IMR-90 (cell line): ENCODE measurements around the gene PGA5. TPM values are rescaled to one million over a fixed set of nuclear protein-coding genes. Genes with fewer than 3 reads are reported as not detected.
"Not testable (repeated sequence)": the region's sequence is repeated elsewhere in the genome, so short reads cannot be mapped to it uniquely, and the experiment has no call there.

ENCODE experiments used
- ATAC-seq: fragments of 200-7000 bp; cut with Tn5 transposase; 2 replicates; pipeline ENCODE4 v1.9.1; 2020; ENCODE audit warnings: low read depth, mild to moderate bottlenecking, moderate library complexity
- BruUV-seq: library from RNA; stranded (reverse); fragments of 400-500 nt; replicated peaks from 2 replicates; lab custom pipeline; 2021; lab: Mats Ljungman, UMichigan
- CTCF ChIA-PET: fragments of 300-600 bp; formaldehyde crosslinking; extraction: SDS; loops from one replicate; lab custom pipeline; 2021; ENCODE audit warnings: antibody characterized with exemption; lab: Yijun Ruan, JAX
- POLR2A ChIA-PET: fragments of 300-600 bp; sonication (Branson Sonifier 250); formaldehyde crosslinking; loops from one replicate; lab custom pipeline; 2022; ENCODE audit warnings: antibody characterized with exemption; ENCODE audit not compliant: unreplicated experiment; lab: Charles Lee
- DNase-seq: peaks from one replicate; pipeline ENCODE4 v3.0.0; 2013
- H2AFZ ChIP-seq: replicated peaks from 2 replicates; pipeline ENCODE3; 2013; ENCODE audit warnings: low read length, mild to moderate bottlenecking; ENCODE audit not compliant: poor library complexity
- H2AK5ac ChIP-seq: 2 replicates; pipeline ENCODE4 v1.6.1; 2013; ENCODE audit warnings: low read depth, low read length, inconsistent platforms
- H2AK9ac ChIP-seq: replicated peaks from 2 replicates; pipeline ENCODE3; 2013; ENCODE audit warnings: mild to moderate bottlenecking, low read depth, low read length, moderate library complexity; ENCODE audit not compliant: poor library complexity
- H2BK120ac ChIP-seq: 2 replicates; pipeline ENCODE4 v1.6.1; 2013; ENCODE audit warnings: low read depth, low read length, inconsistent platforms
- H2BK15ac ChIP-seq: 3 replicates; pipeline ENCODE4 v1.6.1; 2013; ENCODE audit warnings: low read depth, low read length, inconsistent platforms
- H2BK20ac ChIP-seq: 2 replicates; pipeline ENCODE4 v1.6.1; 2013; ENCODE audit warnings: low read depth, mild to moderate bottlenecking, inconsistent platforms, low read length, moderate library complexity
- H2BK5ac ChIP-seq: 2 replicates; pipeline ENCODE4 v1.6.1; 2013; ENCODE audit warnings: mild to moderate bottlenecking, low read depth, low read length, inconsistent platforms; ENCODE audit not compliant: poor library complexity, severe bottlenecking
- H3K14ac ChIP-seq: replicated peaks from 2 replicates; pipeline ENCODE4 v1.6.1; 2013; ENCODE audit warnings: low read depth, low read length, inconsistent platforms
- H3K18ac ChIP-seq: 2 replicates; pipeline ENCODE4 v1.6.1; 2013; ENCODE audit warnings: low read depth, low read length, control low read depth
- H3K23ac ChIP-seq: 2 replicates; pipeline ENCODE4 v1.6.1; 2013; ENCODE audit warnings: low read depth, low read length, inconsistent platforms
- H3K27ac ChIP-seq: 2 replicates; pipeline ENCODE4 v1.5.1; 2013; ENCODE audit warnings: mild to moderate bottlenecking, control low read depth, low read length; ENCODE audit not compliant: insufficient read depth
- H3K27me3 ChIP-seq: 2 replicates; pipeline ENCODE4 v1.6.1; 2013; ENCODE audit warnings: low read length; ENCODE audit not compliant: control insufficient read depth, insufficient read depth
- H3K36me3 ChIP-seq: 2 replicates; pipeline ENCODE4 v1.6.1; 2013; ENCODE audit warnings: low read length, mixed read lengths; ENCODE audit not compliant: control insufficient read depth, insufficient read depth
- H3K4ac ChIP-seq: 2 replicates; pipeline ENCODE4 v1.6.1; 2013; ENCODE audit warnings: low read depth, low read length, inconsistent platforms
- H3K4me1 ChIP-seq: 2 replicates; pipeline ENCODE4 v1.6.1; 2013; ENCODE audit warnings: low read length, mixed read lengths; ENCODE audit not compliant: control insufficient read depth, insufficient read depth
- H3K4me2 ChIP-seq: 2 replicates; pipeline ENCODE4 v1.6.1; 2013; ENCODE audit warnings: low read depth, mild to moderate bottlenecking, control low read depth, low read length, moderate library complexity
- H3K4me3 ChIP-seq: 2 replicates; pipeline ENCODE4 v1.5.1; 2013; ENCODE audit warnings: low read depth, mild to moderate bottlenecking, control low read depth, low read length, moderate library complexity; ENCODE audit not compliant: insufficient read depth
- H3K56ac ChIP-seq: 2 replicates; pipeline ENCODE4 v1.6.1; 2013; ENCODE audit warnings: low read length, inconsistent platforms; ENCODE audit not compliant: insufficient read depth; ENCODE audit errors: extremely low read depth
- H3K79me1 ChIP-seq, 2 experiments: 2 replicates each; pipeline ENCODE4 v1.6.1; 2013; ENCODE audit warnings: low read length in 2 of 2, inconsistent platforms in 1 of 2, low read depth in 1 of 2
- H3K9ac ChIP-seq: 2 replicates; pipeline ENCODE4 v1.6.1; 2013; ENCODE audit warnings: low read depth, low read length, control low read depth
- H3K9me1 ChIP-seq: 2 replicates; pipeline ENCODE4 v1.6.1; 2013; ENCODE audit warnings: low read length, inconsistent platforms; ENCODE audit not compliant: insufficient read depth
- H3K9me3 ChIP-seq: 2 replicates; pipeline ENCODE4 v1.6.1; 2013; ENCODE audit warnings: low read length; ENCODE audit not compliant: control insufficient read depth, insufficient read depth
- H4K20me1 ChIP-seq: 2 replicates; pipeline ENCODE4 v1.6.1; 2013; ENCODE audit warnings: low read length, inconsistent platforms; ENCODE audit not compliant: insufficient read depth
- H4K5ac ChIP-seq: 2 replicates; pipeline ENCODE4 v1.6.1; 2013; ENCODE audit warnings: mild to moderate bottlenecking, low read depth, low read length, control low read depth
- H4K8ac ChIP-seq, 2 experiments: 2 replicates each; pipeline ENCODE4 v1.6.1; 2013; ENCODE audit warnings: low read depth in 2 of 2, low read length in 2 of 2, control low read depth in 1 of 2, inconsistent platforms in 1 of 2
- H4K91ac ChIP-seq: 2 replicates; pipeline ENCODE4 v1.6.1; 2013; ENCODE audit warnings: low read depth, low read length, inconsistent platforms; ENCODE audit not compliant: insufficient read depth
- WGBS, 2 experiments: methylation state at CpG; one replicate each; pipeline versions ENCODE4 v1.1.5 to v1.1.7; 2013; ENCODE audit warnings: missing lambda C conversion rate in 2 of 2; ENCODE audit not compliant: insufficient read length in 1 of 2; ENCODE audit errors: extremely low coverage in 2 of 2; 5-methylcytosine and 5-hydroxymethylcytosine counted together
- dilution Hi-C: fragments of 300-500 bp; cut with HindIII; formaldehyde crosslinking; loops from one replicate; pipeline ENCODE4 v1.14.3; 2018; ENCODE audit warnings: low sequenced_read_pairs; ENCODE audit not compliant: unreplicated experiment
- in situ Hi-C: fragments of 300-500 bp; cut with MboI; formaldehyde crosslinking; loops from 3 replicates; pipeline ENCODE4 v1.14.3; 2019; ENCODE audit warnings: low sequenced_read_pairs, inconsistent platforms, mixed read lengths
- intact Hi-C: fragments of 100-400 bp; cut with micrococcal nuclease; formaldehyde crosslinking; loops from 2 replicates; pipeline ENCODE4 v1.10.0; 2022
- polyA plus RNA-seq, 3 experiments: library from polyadenylated mRNA; depleted of rRNA; stranded (reverse); fragments of >200 nt; gene quantifications; 2 replicates each; pipeline ENCODE4 v1.2.3, GENCODE V29; 2012; ENCODE audit warnings: low replicate concordance in 1 of 3
- total RNA-seq: library from RNA; depleted of rRNA; stranded (reverse); fragments of >200 nt; gene quantifications from 2 replicates; pipeline ENCODE4 v1.2.3, GENCODE V29; 2012

Gene PGA5
- total and polyA plus RNA-seq, 2 of the 4 experiments (the other 2 are of a cell fraction): not detected

- H3K4me2 ChIP-seq, BruUV-seq, H3K27me3 ChIP-seq, H2AFZ ChIP-seq, H2BK20ac ChIP-seq, dilution Hi-C loops, H4K8ac ChIP-seq, H3K9ac ChIP-seq, DNase-seq, H3K4ac ChIP-seq, H3K23ac ChIP-seq, intact Hi-C loops, H4K5ac ChIP-seq, H2AK9ac ChIP-seq, H3K4me1 ChIP-seq, H3K14ac ChIP-seq, ATAC-seq, H4K91ac ChIP-seq, in situ Hi-C loops, H3K4me3 ChIP-seq, H4K20me1 ChIP-seq, POLR2A ChIA-PET, H3K27ac ChIP-seq, H3K36me3 ChIP-seq, H3K56ac ChIP-seq, H2BK120ac ChIP-seq, H3K9me1 ChIP-seq, H2BK5ac ChIP-seq, H3K18ac ChIP-seq, CTCF ChIA-PET, H3K79me1 ChIP-seq, H2AK5ac ChIP-seq, H3K9me3 ChIP-seq, H2BK15ac ChIP-seq: not testable (repeated sequence)
- WGBS, 2 experiments: no CpG with 5 or more reads among the region's 5 CpGs
These were observed 22.0 kb upstream of the PGA5 start for GRCh38 chr11:61219016-61219415.

DNA sequence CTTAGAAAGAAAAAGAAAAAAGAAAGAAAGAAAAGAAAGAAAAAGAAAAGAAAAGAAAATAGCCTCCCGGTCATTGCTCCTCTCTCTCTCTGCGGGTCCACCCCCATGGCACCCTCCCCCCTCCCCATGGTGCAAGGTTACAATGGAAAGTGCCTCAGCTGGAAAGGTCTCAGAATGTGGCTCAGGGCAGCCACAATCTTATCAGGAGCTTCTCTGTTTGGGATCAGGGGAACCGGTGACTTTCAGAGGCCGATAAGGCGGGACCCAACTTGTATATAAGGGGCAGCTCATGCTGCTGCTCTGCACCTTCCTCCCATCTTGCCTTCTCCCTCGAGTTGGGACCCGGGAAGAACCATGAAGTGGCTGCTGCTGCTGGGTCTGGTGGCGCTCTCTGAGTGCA is 18.9 kb upstream of the PGA5 start, which contains the start of gene PGA4:
TSS of gene PGA4 (plus strand) at position 301 of the 400 bp plus-strand sequence. CDS start at position 355, 54 bp downstream.
- H3K27ac ChIP-seq, H3K23ac ChIP-seq, in situ Hi-C loops, H4K8ac ChIP-seq, H3K79me1 ChIP-seq, H3K18ac ChIP-seq, H4K91ac ChIP-seq, H3K4ac ChIP-seq, H3K4me3 ChIP-seq, H2BK5ac ChIP-seq, H2BK20ac ChIP-seq, H3K4me2 ChIP-seq, POLR2A ChIA-PET, H2BK120ac ChIP-seq, CTCF ChIA-PET, H2AK9ac ChIP-seq, H2AK5ac ChIP-seq, dilution Hi-C loops, H2BK15ac ChIP-seq, H3K9me1 ChIP-seq, ATAC-seq, H3K9me3 ChIP-seq, H3K27me3 ChIP-seq, H3K36me3 ChIP-seq, H3K9ac ChIP-seq, H4K20me1 ChIP-seq, intact Hi-C loops, DNase-seq, H4K5ac ChIP-seq, H3K4me1 ChIP-seq, BruUV-seq, H2AFZ ChIP-seq, H3K56ac ChIP-seq, H3K14ac ChIP-seq: not testable (repeated sequence)
- no CpG with 5 or more reads among the region's 8 CpGs for WGBS, 2 experiments
